ENCODE results near the gene NELFB.

The NELFB gene

GRCh38 chr9:137223078-137223970 lies 31.8 kb upstream of the NELFB start:
- peak; percentile 99 for DNase-seq

GRCh38 chr9:137224830-137225694 lies 30.1 kb upstream of the NELFB start, which contains the start of gene CYSRT1:
Gene CYSRT1 (plus strand): TSS chr9:137225174. CDS start chr9:137225622, 448 bp downstream.
- no peak for DNase-seq

GRCh38 chr9:137225699-137226331 lies 29.3 kb upstream of the NELFB start:
- no peak for DNase-seq

GRCh38 chr9:137226338-137227053 lies 28.6 kb upstream of the NELFB start:
- no peak for DNase-seq

GRCh38 chr9:137227054-137227852 lies 27.9 kb upstream of the NELFB start, which contains the start of gene RNF224:
Gene RNF224 (plus strand): TSS chr9:137227502. CDS start chr9:137228336, 834 bp downstream.
- DNase-seq: peak; percentile 84

GRCh38 chr9:137227853-137228505 lies 27.1 kb upstream of the NELFB start:
- no peak for DNase-seq

- no peak for DNase-seq
Observed at GRCh38 chr9:137228506-137228967, 26.6 kb upstream of the NELFB start.

- DNase-seq: no peak
Observed at GRCh38 chr9:137228968-137229896, 25.9 kb upstream of the NELFB start.

GRCh38 chr9:137229903-137230704 lies 25.0 kb upstream of the NELFB start:
- DNase-seq: no peak

- DNase-seq: no peak
Observed at GRCh38 chr9:137230705-137231371, 24.3 kb upstream of the NELFB start, which contains the start of gene SLC34A3. Gene SLC34A3 (plus strand): TSS chr9:137230901. CDS start chr9:137231703, 802 bp downstream.

- DNase-seq: no peak
Observed at GRCh38 chr9:137231372-137232039, 23.6 kb upstream of the NELFB start.

GRCh38 chr9:137232101-137232500 lies 23.0 kb upstream of the NELFB start:
- no peak for DNase-seq

GRCh38 chr9:137232510-137232909 lies 22.6 kb upstream of the NELFB start:
- DNase-seq: no peak

- DNase-seq: no peak
Observed at GRCh38 chr9:137233143-137233980, 21.8 kb upstream of the NELFB start.

- DNase-seq: no peak
Observed at GRCh38 chr9:137234055-137234697, 21.0 kb upstream of the NELFB start.

All from CD4-positive, alpha-beta T cell treated with Interleukin-21 for 1 hour (primary cell).